ENCODE results near the gene PLA2G5.

GRCh38 chr1:20032425-20032824, 37.6 kb upstream of the PLA2G5 start:
- no peak for TF ChIP-seq POLR2A (IDR thresholded peaks at IDR 0.05)
- no peak for TF ChIP-seq CTCF (IDR thresholded peaks at IDR 0.05)
- TF ChIP-seq EP300 (IDR thresholded peaks at IDR 0.05): no peak
